WTC11 (cell line): ENCODE data around the gene ITGA3. TPM values are rescaled to one million over a fixed set of nuclear protein-coding genes. Genes with fewer than 3 reads are reported as not detected.
A peak's percentile ranks its signal among the peaks of the same experiment; 100 is the strongest.

Source experiments
- ATAC-seq: fragments of 200-7000 bp; cut with Tn5 transposase; 2 replicates; pipeline ENCODE4 v1.10.0; 2021; ENCODE audit warnings: mild to moderate bottlenecking, moderate library complexity
- CTCF ChIA-PET: fragments of 300-600 bp; sonication (Branson Sonifier 250); formaldehyde crosslinking; loops from one replicate; lab custom pipeline; 2021; ENCODE audit warnings: antibody characterized with exemption; lab: Charles Lee
- POLR2A ChIA-PET: fragments of 350-600 bp; sonication (Branson Sonifier 250); formaldehyde crosslinking; loops from one replicate; lab custom pipeline; 2021; ENCODE audit warnings: antibody characterized with exemption; lab: Charles Lee
- DNase-seq: peaks from one replicate; pipeline ENCODE4 v3.0.0; 2021; ENCODE audit warnings: low spot score
- H3K27ac Mint-ChIP-seq: 2 replicates; pipeline ENCODE4 v1.8.0; 2021; ENCODE audit warnings: mixed read lengths
- H3K27me3 Mint-ChIP-seq: 2 replicates; pipeline ENCODE4 v1.8.0; 2021; ENCODE audit warnings: low read depth, mild to moderate bottlenecking, moderate library complexity, mixed read lengths
- H3K36me3 Mint-ChIP-seq: 2 replicates; pipeline ENCODE4 v1.8.0; 2021; ENCODE audit warnings: mixed read lengths
- H3K4me1 Mint-ChIP-seq: 2 replicates; pipeline ENCODE4 v1.8.0; 2022; ENCODE audit warnings: mixed read lengths
- H3K4me3 Mint-ChIP-seq: 2 replicates; pipeline ENCODE4 v1.8.0; 2021; ENCODE audit warnings: mild to moderate bottlenecking, moderate library complexity, mixed read lengths
- H3K9me3 Mint-ChIP-seq: 2 replicates; pipeline ENCODE4 v1.8.0; 2021; ENCODE audit warnings: mixed read lengths
- FOXP1 ChIP-seq: sonication (generic); formaldehyde crosslinking; IDR thresholded peaks from 2 replicates; pipeline ENCODE4 v1.8.0; 2022; ENCODE audit warnings: missing genetic modification reagents, mild to moderate bottlenecking, moderate library complexity, borderline replicate concordance
- GABPB1 ChIP-seq: sonication (generic); formaldehyde crosslinking; IDR thresholded peaks from 2 replicates; pipeline ENCODE4 v1.8.1; 2023; ENCODE audit warnings: mild to moderate bottlenecking, missing genetic modification reagents
- GTF2I ChIP-seq: fragments of 250-450 bp; sonication (Bioruptor Pico); conservative IDR thresholded peaks from 2 replicates; pipeline ENCODE4 v1.4.0; 2021; ENCODE audit warnings: mild to moderate bottlenecking
- HMGA2 ChIP-seq: fragments of 250-450 bp; sonication (Bioruptor Pico); IDR thresholded peaks from 2 replicates; pipeline ENCODE4 v1.4.0; 2021; ENCODE audit warnings: mild to moderate bottlenecking, moderate library complexity
- JUN ChIP-seq: sonication (generic); formaldehyde crosslinking; IDR thresholded peaks from 2 replicates; pipeline ENCODE4 v1.8.0; 2023; ENCODE audit warnings: mild to moderate bottlenecking, missing genetic modification reagents
- MYBL2 ChIP-seq: sonication (generic); formaldehyde crosslinking; IDR thresholded peaks from 2 replicates; pipeline ENCODE4 v1.8.1; 2023; ENCODE audit warnings: mild to moderate bottlenecking, moderate library complexity, missing genetic modification reagents
- NR1H2 ChIP-seq: sonication (generic); formaldehyde crosslinking; IDR thresholded peaks from 2 replicates; pipeline ENCODE4 v1.9.0; 2021; ENCODE audit warnings: mild to moderate bottlenecking, moderate library complexity, missing genetic modification reagents
- RORB ChIP-seq: fragments of 250-450 bp; sonication (Bioruptor Pico); IDR thresholded peaks from 2 replicates; pipeline ENCODE4 v1.9.0; 2021; ENCODE audit warnings: mild to moderate bottlenecking
- TEAD1 ChIP-seq: sonication (generic); formaldehyde crosslinking; IDR thresholded peaks from 2 replicates; pipeline ENCODE4 v1.8.0; 2022; ENCODE audit warnings: mild to moderate bottlenecking, missing genetic modification reagents
- TEAD4 ChIP-seq: sonication (generic); formaldehyde crosslinking; IDR thresholded peaks from 2 replicates; pipeline ENCODE4 v1.8.0; 2022; ENCODE audit warnings: mild to moderate bottlenecking, missing genetic modification reagents
- ZNF138 ChIP-seq: sonication (generic); formaldehyde crosslinking; conservative IDR thresholded peaks from 2 replicates; pipeline ENCODE4 v1.8.1; 2022; ENCODE audit warnings: mild to moderate bottlenecking, moderate library complexity, missing genetic modification reagents
- ZNF317 ChIP-seq: sonication (generic); formaldehyde crosslinking; IDR thresholded peaks from 2 replicates; pipeline ENCODE4 v1.8.1; 2023; ENCODE audit warnings: low read depth, mild to moderate bottlenecking, moderate library complexity, missing genetic modification reagents, borderline replicate concordance
- total RNA-seq: library from RNA; stranded (reverse); gene quantifications from 3 replicates; pipeline ENCODE4 v1.2.3, GENCODE V29; 2021
- TF ChIP-seq, protein P1 (sequence below): sonication (generic); formaldehyde crosslinking; IDR thresholded peaks from 2 replicates; pipeline ENCODE4 v1.8.1; 2023; ENCODE audit warnings: mild to moderate bottlenecking, missing genetic modification reagents, borderline replicate concordance
- TF ChIP-seq, protein P2 (sequence below): sonication (generic); formaldehyde crosslinking; IDR thresholded peaks from 2 replicates; pipeline ENCODE4 v1.8.1; 2023; ENCODE audit warnings: mild to moderate bottlenecking, missing genetic modification reagents, moderate library complexity
- TF ChIP-seq, protein P3 (sequence below): sonication (generic); formaldehyde crosslinking; conservative IDR thresholded peaks from 2 replicates; pipeline ENCODE4 v1.8.1; 2022; ENCODE audit warnings: mild to moderate bottlenecking, missing genetic modification reagents
- TF ChIP-seq, protein P4 (sequence below): fragments of 250-450 bp; sonication (Bioruptor Pico); IDR thresholded peaks from 2 replicates; pipeline ENCODE4 v1.9.0; 2021; ENCODE audit warnings: mild to moderate bottlenecking
- TF ChIP-seq, protein P5 (sequence below): sonication (generic); formaldehyde crosslinking; IDR thresholded peaks from 2 replicates; pipeline ENCODE4 v1.8.1; 2022; ENCODE audit warnings: mild to moderate bottlenecking, missing genetic modification reagents, moderate library complexity, borderline replicate concordance
- TF ChIP-seq, protein P6 (sequence below): fragments of 250-450 bp; sonication (Bioruptor Pico); IDR thresholded peaks from 2 replicates; pipeline ENCODE4 v1.9.0; 2021; ENCODE audit warnings: moderate library complexity, mild to moderate bottlenecking, inconsistent platforms, borderline replicate concordance

ITGA3 gene
- total RNA-seq, 1 experiment from 2014 or later: 35.3 TPM

DNA sequence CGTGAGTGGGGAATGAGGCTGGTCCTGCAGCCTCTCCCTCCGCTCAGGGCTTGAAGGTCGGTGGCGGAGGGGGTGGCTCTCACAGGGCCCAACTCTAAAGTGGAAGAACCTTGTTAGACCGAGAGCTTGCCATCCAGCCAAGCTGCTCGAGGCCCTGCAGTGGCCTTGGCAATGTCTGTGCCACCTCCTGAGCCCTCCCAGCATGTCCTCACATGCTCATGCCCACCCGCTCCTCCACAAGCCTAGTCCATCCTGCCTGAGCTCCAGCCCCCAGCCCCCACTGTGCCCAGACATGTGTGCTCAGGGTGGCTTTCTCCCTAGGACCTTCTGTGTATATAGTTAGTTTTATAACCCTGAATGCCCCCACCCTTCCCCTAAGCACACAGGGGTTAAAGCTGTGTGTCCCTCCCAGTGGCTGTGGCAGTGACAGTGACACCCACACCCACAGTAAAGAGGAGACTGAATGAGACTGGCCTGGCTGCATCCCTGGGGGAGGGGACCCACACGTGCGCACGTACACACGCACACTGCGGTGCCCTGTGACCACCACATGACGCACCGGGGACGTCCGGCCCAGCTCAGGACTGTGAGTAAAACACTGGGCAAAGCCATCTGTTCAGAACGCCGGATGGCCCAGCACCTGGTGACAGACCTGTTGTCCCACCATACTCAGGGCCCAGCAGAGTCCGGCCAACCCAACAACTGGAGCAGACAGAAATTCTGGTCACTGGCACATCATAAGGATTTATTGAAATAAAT is 54.9 kb downstream of the ITGA3 start:
- no peak for TF ChIP-seq GABPB1
- DNase-seq: no peak
- CTCF ChIA-PET: interaction anchor here (0.9 to 8.4 kb wide), 4 partner anchors 8 to 102 kb away, joined by 3 to 118 read pairs (median 6); partner anchors contain the start of gene PDK2
- Mint-ChIP-seq H3K36me3 (no peaks in the 10 kb centered on the region), H3K4me3 (no peak overlapping the region), H3K9me3 (no peaks in the 10 kb centered on the region), H3K4me1 (peaks cover 13% of the 10 kb centered on the region), H3K27me3 (peaks cover 5% of the 10 kb centered on the region), H3K27ac (no peak overlapping the region)
- POLR2A ChIA-PET: no interaction called here
- no peak for ATAC-seq

DNA sequence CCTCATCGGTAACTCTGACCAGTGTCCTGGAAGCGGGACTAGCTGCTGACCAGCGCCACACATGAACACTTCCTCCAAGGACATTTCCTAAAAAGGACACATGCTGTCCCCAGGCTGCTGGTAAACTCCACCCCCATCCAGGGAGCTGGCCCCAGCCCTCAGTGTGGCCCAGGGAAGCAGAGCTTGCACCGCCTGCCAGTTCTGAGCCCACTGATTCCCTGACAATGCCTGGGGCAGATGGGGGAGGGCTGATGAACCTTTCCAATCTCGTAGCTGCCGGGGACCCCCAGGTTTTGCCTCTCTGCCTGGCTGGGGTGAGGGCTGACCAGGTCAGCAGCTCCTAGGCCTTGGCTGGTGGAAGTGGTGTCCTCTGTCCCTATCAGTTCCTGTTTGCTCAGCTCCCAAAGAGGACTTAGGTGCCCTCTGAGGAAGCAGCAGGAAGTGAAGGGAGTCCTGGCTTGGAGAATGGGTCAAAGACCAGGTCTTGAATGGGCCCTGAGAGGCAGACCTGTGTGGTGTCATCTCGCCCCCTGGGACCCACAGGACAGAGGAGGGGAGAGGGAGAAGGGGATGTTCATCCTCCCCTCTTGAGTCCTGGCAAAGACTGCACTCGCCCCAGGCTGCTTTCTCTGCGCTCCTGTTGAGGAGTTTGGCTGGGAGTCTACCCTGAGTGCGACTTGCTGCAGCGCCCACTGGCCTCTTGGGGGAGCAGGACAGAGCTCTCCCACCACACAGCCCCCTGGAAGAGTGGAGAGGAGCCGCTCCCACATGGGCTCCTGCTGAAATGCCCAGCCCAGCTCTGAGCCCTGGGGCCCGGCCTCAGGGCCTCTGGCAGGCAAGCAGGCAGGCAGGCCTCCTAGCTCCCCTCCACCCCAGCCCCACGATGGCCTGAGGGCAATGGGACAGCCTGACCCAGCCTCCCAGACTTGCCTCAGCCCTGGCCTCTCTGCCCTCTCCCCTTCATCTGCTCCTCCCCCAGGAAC is 56.1 kb downstream of the ITGA3 start:
- H3K36me3 Mint-ChIP-seq: no peaks in the 10 kb centered on the region
- peaks cover 16% of the 10 kb centered on the region for H3K27me3 Mint-ChIP-seq
- ChIA-PET POLR2A (interaction anchor here (0.6 to 1.1 kb wide), 2 partner anchors 18 to 88 kb away, joined by 3 to 5 read pairs; partner anchors contain the start of gene PDK2), CTCF (interaction anchor here (0.6 to 8.4 kb wide), 20 partner anchors 9 to 285 kb away, joined by 3 to 118 read pairs (median 4); partner anchors contain the start of genes LRRC59 and PDK2)
- no peaks in the 10 kb centered on the region for H3K9me3 Mint-ChIP-seq
- no peak overlapping the region for H3K4me3 Mint-ChIP-seq
- TF ChIP-seq ZNF317 (CRISPR knock-in tag) (no peak), TEAD1 (no peak), GABPB1 (peak; percentile 21; the same call in 1 of the 2 replicates), MYBL2 (CRISPR knock-in tag) (peak; percentile 28; the same call in 1 of the 2 replicates), FOXP1 (CRISPR knock-in tag) (0 out of 2 replicates have a peak, but pooled peaks have one; percentile 19)
- TF ChIP-seq, protein P1, sequence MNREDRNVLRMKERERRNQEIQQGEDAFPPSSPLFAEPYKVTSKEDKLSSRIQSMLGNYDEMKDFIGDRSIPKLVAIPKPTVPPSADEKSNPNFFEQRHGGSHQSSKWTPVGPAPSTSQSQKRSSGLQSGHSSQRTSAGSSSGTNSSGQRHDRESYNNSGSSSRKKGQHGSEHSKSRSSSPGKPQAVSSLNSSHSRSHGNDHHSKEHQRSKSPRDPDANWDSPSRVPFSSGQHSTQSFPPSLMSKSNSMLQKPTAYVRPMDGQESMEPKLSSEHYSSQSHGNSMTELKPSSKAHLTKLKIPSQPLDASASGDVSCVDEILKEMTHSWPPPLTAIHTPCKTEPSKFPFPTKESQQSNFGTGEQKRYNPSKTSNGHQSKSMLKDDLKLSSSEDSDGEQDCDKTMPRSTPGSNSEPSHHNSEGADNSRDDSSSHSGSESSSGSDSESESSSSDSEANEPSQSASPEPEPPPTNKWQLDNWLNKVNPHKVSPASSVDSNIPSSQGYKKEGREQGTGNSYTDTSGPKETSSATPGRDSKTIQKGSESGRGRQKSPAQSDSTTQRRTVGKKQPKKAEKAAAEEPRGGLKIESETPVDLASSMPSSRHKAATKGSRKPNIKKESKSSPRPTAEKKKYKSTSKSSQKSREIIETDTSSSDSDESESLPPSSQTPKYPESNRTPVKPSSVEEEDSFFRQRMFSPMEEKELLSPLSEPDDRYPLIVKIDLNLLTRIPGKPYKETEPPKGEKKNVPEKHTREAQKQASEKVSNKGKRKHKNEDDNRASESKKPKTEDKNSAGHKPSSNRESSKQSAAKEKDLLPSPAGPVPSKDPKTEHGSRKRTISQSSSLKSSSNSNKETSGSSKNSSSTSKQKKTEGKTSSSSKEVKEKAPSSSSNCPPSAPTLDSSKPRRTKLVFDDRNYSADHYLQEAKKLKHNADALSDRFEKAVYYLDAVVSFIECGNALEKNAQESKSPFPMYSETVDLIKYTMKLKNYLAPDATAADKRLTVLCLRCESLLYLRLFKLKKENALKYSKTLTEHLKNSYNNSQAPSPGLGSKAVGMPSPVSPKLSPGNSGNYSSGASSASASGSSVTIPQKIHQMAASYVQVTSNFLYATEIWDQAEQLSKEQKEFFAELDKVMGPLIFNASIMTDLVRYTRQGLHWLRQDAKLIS (CRISPR knock-in tag): no peak
- TF ChIP-seq, protein P2, sequence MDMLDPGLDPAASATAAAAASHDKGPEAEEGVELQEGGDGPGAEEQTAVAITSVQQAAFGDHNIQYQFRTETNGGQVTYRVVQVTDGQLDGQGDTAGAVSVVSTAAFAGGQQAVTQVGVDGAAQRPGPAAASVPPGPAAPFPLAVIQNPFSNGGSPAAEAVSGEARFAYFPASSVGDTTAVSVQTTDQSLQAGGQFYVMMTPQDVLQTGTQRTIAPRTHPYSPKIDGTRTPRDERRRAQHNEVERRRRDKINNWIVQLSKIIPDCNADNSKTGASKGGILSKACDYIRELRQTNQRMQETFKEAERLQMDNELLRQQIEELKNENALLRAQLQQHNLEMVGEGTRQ (CRISPR knock-in tag): no peak
- TF ChIP-seq, protein P3, sequence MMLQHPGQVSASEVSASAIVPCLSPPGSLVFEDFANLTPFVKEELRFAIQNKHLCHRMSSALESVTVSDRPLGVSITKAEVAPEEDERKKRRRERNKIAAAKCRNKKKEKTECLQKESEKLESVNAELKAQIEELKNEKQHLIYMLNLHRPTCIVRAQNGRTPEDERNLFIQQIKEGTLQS: no peak
- ATAC-seq (peak; percentile 10; the same call in 1 of the 2 replicates), DNase-seq (no peak)
- H3K4me1 Mint-ChIP-seq: peaks cover 19% of the 10 kb centered on the region
- H3K27ac Mint-ChIP-seq: no peak overlapping the region

DNA sequence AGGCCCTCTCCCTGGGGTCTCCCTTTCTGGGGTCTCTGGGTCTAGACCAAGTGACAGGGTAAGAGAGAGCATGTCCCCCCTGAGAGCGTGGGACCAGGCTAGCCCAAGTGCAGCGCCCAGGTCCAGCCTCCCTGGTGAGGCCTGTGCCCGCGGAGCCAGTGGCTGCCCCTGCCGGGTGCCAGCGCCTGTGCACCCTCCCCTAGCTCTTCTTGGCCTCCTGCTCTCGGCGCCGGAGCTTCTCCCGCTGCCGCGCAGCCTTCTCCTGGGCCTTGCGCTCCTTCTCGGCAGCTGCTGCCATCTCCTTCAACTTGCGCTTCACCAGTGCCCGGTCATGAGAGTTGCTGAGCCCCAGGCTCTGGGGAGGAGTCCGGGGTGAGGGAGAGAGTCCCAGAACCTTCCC is 56.8 kb downstream of the ITGA3 start:
- H3K27ac Mint-ChIP-seq: peak overlapping the region; percentile 60; the same call in 1 of the 2 replicates
- H3K9me3 Mint-ChIP-seq: no peaks in the 10 kb centered on the region
- ATAC-seq (no peak), DNase-seq (no peak)
- H3K4me3 Mint-ChIP-seq: no peak overlapping the region
- CTCF ChIA-PET: interaction anchor here (0.7 to 8.4 kb wide), 12 partner anchors 10 to 284 kb away, joined by 3 to 118 read pairs (median 6); partner anchors contain the start of genes LRRC59 and PDK2
- POLR2A ChIA-PET: no interaction called here
- peaks cover 21% of the 10 kb centered on the region for H3K4me1 Mint-ChIP-seq
- H3K27me3 Mint-ChIP-seq: peaks cover 22% of the 10 kb centered on the region
- no peaks in the 10 kb centered on the region for H3K36me3 Mint-ChIP-seq
- TF ChIP-seq, protein P4, sequence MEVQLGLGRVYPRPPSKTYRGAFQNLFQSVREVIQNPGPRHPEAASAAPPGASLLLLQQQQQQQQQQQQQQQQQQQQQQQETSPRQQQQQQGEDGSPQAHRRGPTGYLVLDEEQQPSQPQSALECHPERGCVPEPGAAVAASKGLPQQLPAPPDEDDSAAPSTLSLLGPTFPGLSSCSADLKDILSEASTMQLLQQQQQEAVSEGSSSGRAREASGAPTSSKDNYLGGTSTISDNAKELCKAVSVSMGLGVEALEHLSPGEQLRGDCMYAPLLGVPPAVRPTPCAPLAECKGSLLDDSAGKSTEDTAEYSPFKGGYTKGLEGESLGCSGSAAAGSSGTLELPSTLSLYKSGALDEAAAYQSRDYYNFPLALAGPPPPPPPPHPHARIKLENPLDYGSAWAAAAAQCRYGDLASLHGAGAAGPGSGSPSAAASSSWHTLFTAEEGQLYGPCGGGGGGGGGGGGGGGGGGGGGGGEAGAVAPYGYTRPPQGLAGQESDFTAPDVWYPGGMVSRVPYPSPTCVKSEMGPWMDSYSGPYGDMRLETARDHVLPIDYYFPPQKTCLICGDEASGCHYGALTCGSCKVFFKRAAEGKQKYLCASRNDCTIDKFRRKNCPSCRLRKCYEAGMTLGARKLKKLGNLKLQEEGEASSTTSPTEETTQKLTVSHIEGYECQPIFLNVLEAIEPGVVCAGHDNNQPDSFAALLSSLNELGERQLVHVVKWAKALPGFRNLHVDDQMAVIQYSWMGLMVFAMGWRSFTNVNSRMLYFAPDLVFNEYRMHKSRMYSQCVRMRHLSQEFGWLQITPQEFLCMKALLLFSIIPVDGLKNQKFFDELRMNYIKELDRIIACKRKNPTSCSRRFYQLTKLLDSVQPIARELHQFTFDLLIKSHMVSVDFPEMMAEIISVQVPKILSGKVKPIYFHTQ (CRISPR knock-in tag): no peak
- TF ChIP-seq NR1H2 (CRISPR knock-in tag) (no peak), MYBL2 (CRISPR knock-in tag) (no peak), JUN (CRISPR knock-in tag) (no peak), HMGA2 (CRISPR knock-in tag) (no peak), RORB (CRISPR knock-in tag) (no peak), TEAD4 (CRISPR knock-in tag) (no peak), GTF2I (CRISPR knock-in tag) (no peak), ZNF138 (CRISPR knock-in tag) (no peak)
- TF ChIP-seq, protein P5, sequence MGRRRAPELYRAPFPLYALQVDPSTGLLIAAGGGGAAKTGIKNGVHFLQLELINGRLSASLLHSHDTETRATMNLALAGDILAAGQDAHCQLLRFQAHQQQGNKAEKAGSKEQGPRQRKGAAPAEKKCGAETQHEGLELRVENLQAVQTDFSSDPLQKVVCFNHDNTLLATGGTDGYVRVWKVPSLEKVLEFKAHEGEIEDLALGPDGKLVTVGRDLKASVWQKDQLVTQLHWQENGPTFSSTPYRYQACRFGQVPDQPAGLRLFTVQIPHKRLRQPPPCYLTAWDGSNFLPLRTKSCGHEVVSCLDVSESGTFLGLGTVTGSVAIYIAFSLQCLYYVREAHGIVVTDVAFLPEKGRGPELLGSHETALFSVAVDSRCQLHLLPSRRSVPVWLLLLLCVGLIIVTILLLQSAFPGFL (CRISPR knock-in tag): no peak
- TF ChIP-seq, protein P6, sequence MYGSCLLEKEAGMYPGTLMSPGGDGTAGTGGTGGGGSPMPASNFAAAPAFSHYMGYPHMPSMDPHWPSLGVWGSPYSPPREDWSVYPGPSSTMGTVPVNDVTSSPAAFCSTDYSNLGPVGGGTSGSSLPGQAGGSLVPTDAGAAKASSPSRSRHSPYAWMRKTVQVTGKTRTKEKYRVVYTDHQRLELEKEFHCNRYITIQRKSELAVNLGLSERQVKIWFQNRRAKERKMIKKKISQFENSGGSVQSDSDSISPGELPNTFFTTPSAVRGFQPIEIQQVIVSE: no peak
